ENCODE data around the gene SRRM4. TPM values are rescaled to one million over a fixed set of nuclear protein-coding genes. Genes with fewer than 3 reads are reported as not detected.

The SRRM4 gene
- total RNA-seq, 1 donor: not detected

GRCh38 chr12:119089380-119090013 is 108.2 kb downstream of the SRRM4 start:
- no peak overlapping the region for H3K4me3 ChIP-seq (ENCODE audit: low read depth, low read length)
- DNase-seq (ENCODE audit: low read depth): no peak
- TF ChIP-seq CTCF (IDR thresholded peaks at IDR 0.05; ENCODE audit: insufficient read depth, low read depth, low read length): no peak

DNA sequence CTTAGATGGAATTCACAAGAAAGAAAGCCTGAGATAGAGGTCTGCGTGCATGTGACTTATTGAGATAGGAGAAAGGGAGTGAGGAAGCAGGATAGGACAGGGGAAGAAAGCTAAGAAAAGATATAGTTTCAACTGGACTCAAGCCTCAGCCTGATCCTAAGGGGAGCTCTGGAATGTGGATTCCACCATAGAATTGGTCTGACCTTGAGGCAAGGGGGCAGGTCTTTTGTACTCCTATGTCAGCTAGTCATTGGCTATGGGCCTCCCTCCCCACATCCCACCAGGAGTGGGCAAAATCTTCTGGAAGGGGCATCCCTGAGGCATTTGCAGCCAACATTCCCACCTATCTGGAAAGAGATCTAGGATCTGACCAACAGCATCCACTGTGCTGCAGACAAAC is 108.9 kb downstream of the SRRM4 start:
- TF ChIP-seq CTCF (IDR thresholded peaks at IDR 0.05; ENCODE audit: insufficient read depth, low read depth, low read length): no peak
- H3K4me3 ChIP-seq (ENCODE audit: low read depth, low read length): no peak overlapping the region
- no peak for DNase-seq (ENCODE audit: low read depth)

DNA sequence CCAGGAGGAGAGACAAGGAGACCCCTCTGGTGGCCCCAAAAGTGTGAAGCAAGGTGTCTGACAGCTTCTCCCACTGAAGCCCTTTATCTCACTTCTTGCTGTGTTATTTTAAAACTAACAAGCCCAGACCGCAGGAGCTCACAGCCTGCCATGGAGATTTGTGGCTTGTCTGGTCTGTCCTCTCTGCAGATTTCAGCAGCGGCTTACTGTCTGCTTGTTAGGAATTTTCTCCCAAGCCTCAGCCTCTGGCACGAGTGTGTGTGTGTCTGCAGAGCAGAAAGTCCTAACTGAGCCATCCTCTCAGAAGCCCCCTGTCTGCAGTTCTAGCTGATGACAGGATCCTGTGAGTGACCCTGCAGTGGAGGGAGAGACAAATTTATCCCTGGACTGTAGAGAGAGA is 109.5 kb downstream of the SRRM4 start:
- TF ChIP-seq CTCF (IDR thresholded peaks at IDR 0.05; ENCODE audit: insufficient read depth, low read depth, low read length): no peak
- no peak overlapping the region for H3K4me3 ChIP-seq (ENCODE audit: low read depth, low read length)
- no peak for DNase-seq (ENCODE audit: low read depth)

GRCh38 chr12:119096429-119097202 is 115.3 kb downstream of the SRRM4 start:
- no peak for TF ChIP-seq CTCF (IDR thresholded peaks at IDR 0.05; ENCODE audit: insufficient read depth, low read depth, low read length)
- DNase-seq (ENCODE audit: low read depth): no peak
- no peak overlapping the region for H3K4me3 ChIP-seq (ENCODE audit: low read depth, low read length)

- no peak for TF ChIP-seq CTCF (IDR thresholded peaks at IDR 0.05; ENCODE audit: insufficient read depth, low read depth, low read length)
- DNase-seq (ENCODE audit: low read depth): no peak
- H3K4me3 ChIP-seq (ENCODE audit: low read depth, low read length): no peak overlapping the region
These were observed 119.6 kb downstream of the SRRM4 start for GRCh38 chr12:119100933-119101332.

DNA sequence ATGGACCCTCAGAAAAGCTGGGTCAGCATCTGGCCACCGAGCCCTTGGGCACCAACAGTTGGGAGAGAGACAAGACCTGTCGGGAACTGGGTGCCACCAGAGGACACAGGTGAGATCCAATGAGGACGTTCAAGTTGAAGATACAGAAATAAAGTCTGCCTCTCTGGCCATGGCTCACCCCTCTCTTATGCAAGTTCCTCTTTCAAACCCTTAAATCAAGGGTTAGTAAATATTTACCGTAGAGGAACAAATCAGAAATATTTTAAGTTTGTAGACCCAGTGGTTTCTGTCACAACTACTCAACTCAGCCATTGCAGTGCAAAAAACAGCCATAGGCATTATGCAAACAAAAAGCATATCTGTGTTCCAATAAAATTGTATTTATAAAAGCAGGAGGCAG is 120.9 kb downstream of the SRRM4 start:
- DNase-seq (ENCODE audit: low read depth): no peak
- TF ChIP-seq CTCF (IDR thresholded peaks at IDR 0.05; ENCODE audit: insufficient read depth, low read depth, low read length): no peak
- H3K4me3 ChIP-seq (ENCODE audit: low read depth, low read length): no peak overlapping the region

Data from fibroblast of villous mesenchyme (primary cell).